AG04450 (cell line): ENCODE data around the gene GNE. TPM values are rescaled to one million over a fixed set of nuclear protein-coding genes. Genes with fewer than 3 reads are reported as not detected.
"Not testable (repeated sequence)": the region's sequence is repeated elsewhere in the genome, so short reads cannot be mapped to it uniquely, and the experiment has no call there.

ENCODE experiments used
- CTCF ChIA-PET: fragments of 300-600, 350-600 bp; formaldehyde crosslinking; extraction: SDS; loops from one replicate; lab custom pipeline; 2022; ENCODE audit warnings: antibody characterized with exemption, inconsistent platforms; lab: Charles Lee
- POLR2A ChIA-PET: fragments of 350-600 bp; formaldehyde crosslinking; extraction: SDS; loops from one replicate; lab custom pipeline; 2021; ENCODE audit warnings: antibody characterized with exemption, inconsistent platforms; lab: Yijun Ruan, JAX
- DNase-seq: peaks from one replicate; pipeline ENCODE4 v3.0.0-alpha.2; 2011; ENCODE audit warnings: low read depth, low spot score
- H3K27ac ChIP-seq: one replicate; pipeline ENCODE4 v1.5.1; 2012; ENCODE audit warnings: low read depth, low read length, control low read depth
- H3K27me3 ChIP-seq: one replicate; pipeline ENCODE4 v1.6.0; 2012; ENCODE audit warnings: low read length; ENCODE audit not compliant: control insufficient read depth, insufficient read depth
- H3K4me3 ChIP-seq: 2 replicates; pipeline ENCODE4 v1.5.1; 2011; ENCODE audit warnings: mild to moderate bottlenecking, low read depth, low read length, control low read depth
- H3K9me3 ChIP-seq: 2 replicates; pipeline ENCODE4 v1.5.1; 2012; ENCODE audit warnings: low read length; ENCODE audit not compliant: control insufficient read depth, insufficient read depth
- polyA minus RNA-seq: library from RNA; depleted of rRNA, polyadenylated mRNA; stranded (reverse); fragments of >200 nt; gene quantifications from 2 replicates; pipeline ENCODE4 v1.2.3, GENCODE V29; 2011; rRNA and poly(A)+ RNA removed
- polyA plus RNA-seq: library from polyadenylated mRNA; depleted of rRNA; stranded (reverse); fragments of >200 nt; gene quantifications from 2 replicates; pipeline ENCODE4 v1.2.3, GENCODE V29; 2011; rRNA removed
- TF ChIP-seq, protein P1 (sequence below): IDR thresholded peaks from 2 replicates; pipeline ENCODE4 v1.5.1; 2011; ENCODE audit warnings: low read depth, low read length, control low read depth, inconsistent platforms

GNE gene, protein sequence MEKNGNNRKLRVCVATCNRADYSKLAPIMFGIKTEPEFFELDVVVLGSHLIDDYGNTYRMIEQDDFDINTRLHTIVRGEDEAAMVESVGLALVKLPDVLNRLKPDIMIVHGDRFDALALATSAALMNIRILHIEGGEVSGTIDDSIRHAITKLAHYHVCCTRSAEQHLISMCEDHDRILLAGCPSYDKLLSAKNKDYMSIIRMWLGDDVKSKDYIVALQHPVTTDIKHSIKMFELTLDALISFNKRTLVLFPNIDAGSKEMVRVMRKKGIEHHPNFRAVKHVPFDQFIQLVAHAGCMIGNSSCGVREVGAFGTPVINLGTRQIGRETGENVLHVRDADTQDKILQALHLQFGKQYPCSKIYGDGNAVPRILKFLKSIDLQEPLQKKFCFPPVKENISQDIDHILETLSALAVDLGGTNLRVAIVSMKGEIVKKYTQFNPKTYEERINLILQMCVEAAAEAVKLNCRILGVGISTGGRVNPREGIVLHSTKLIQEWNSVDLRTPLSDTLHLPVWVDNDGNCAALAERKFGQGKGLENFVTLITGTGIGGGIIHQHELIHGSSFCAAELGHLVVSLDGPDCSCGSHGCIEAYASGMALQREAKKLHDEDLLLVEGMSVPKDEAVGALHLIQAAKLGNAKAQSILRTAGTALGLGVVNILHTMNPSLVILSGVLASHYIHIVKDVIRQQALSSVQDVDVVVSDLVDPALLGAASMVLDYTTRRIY
- polyA plus RNA-seq (16.4 and 17.4 TPM in 2 replicates), polyA minus RNA-seq (27.8 and 29.0 TPM in 2 replicates)

DNA sequence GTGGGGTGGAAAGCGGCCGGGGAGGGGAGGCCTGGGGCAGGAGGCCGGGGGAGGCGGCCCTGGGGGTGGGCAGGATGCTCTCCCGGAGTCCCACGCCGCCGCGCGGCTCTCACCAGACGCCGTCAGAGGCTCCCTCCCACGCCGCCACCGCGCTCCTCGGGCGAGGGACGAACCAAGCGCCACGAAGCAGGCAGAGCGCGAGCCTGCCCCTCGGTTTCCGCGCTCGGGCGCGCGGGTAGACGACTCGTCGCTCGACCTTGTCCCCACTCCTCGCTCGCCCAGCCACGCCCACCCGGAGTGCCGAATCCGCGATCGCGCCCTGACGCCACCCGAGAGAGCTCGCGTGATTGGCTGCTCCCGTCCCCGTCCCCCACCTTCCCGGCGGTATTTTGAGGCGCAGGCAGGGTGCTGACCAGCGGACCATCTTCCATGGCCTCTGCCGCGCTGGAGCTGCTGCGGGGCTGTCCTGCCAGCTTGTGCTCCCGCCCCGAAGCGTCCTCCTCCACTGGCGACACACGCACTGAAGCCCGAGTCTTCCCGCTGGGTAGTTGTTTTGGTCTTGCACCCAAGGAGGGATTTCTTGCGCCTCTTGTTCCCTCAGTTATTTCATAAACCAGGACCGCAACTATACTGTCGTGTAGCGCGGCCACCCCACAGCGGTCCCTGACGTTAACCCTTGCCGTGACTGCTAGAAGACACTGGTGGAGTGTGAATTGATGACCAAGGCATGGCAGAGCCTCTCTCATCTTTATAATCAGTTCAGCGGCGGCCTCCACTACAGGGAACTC, at the start of gene GNE:
Gene GNE (minus strand): TSS at position 241 of the 788 bp plus-strand sequence. CDS start 9,093 bp downstream, outside the sequence.
- POLR2A ChIA-PET: interaction anchor here (0.5 to 1.7 kb wide), 12 partner anchors 9 to 872 kb away, joined by 3 to 14 read pairs (median 4); no protein-coding TSS in a partner anchor
- CTCF ChIA-PET: interaction anchor here (0.7 to 2.1 kb wide), 3 partner anchors 11 to 498 kb away, joined by 4 to 22 read pairs (median 4); no protein-coding TSS in a partner anchor

DNA sequence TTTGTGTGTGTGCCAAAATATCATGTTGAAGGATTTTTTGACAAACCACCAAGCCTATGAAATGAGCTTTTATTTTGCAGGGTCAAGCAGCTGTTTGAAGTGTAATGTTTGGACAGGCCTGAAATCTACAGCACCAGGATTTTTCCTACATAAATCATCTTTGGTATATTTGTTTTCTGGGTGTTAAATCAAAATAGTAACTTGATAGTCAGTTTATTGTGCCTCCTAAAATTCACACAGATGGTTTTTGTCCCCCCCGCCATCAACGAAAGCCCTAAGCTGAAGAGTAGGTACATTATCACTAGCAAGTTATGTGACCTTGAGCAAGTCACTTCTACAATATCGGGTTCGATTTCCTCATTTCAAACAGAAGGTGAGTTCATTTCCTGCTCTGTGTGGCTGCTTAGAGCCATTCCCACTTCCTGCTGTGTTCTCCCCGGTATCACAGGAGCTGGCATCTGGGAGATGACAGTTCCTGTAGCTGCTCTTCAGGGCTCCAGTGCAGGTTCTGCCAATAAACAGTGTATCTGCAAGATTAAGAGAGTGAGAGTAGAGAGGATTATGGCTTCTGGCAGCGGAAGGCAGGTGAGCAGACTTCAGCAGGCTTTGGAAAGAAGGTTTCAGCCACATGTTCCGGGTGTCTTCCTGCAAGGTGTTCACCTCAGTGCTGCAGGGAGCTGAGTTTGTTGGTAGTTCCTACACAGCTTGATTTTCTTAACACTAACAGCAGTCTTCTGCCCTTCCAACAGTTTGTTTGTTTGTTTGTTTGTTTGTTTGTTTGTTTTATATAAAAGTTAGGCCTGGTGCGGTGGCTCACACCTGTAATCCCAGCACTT, 48.4 kb upstream of the GNE start:
- POLR2A ChIA-PET: interaction anchor here (0.6 kb wide), 1 partner anchor 374 kb away, joined by 6 read pairs; no protein-coding TSS in a partner anchor
- TF ChIP-seq, protein P1, sequence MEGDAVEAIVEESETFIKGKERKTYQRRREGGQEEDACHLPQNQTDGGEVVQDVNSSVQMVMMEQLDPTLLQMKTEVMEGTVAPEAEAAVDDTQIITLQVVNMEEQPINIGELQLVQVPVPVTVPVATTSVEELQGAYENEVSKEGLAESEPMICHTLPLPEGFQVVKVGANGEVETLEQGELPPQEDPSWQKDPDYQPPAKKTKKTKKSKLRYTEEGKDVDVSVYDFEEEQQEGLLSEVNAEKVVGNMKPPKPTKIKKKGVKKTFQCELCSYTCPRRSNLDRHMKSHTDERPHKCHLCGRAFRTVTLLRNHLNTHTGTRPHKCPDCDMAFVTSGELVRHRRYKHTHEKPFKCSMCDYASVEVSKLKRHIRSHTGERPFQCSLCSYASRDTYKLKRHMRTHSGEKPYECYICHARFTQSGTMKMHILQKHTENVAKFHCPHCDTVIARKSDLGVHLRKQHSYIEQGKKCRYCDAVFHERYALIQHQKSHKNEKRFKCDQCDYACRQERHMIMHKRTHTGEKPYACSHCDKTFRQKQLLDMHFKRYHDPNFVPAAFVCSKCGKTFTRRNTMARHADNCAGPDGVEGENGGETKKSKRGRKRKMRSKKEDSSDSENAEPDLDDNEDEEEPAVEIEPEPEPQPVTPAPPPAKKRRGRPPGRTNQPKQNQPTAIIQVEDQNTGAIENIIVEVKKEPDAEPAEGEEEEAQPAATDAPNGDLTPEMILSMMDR: no peak
- Histone ChIP-seq H3K27me3 (no peaks in the 10 kb centered on the region), H3K9me3 (no peaks in the 10 kb centered on the region), H3K4me3 (no peak overlapping the region), H3K27ac (no peak overlapping the region)
- CTCF ChIA-PET: interaction anchor here (1.2 kb wide), 1 partner anchor 10 kb away, joined by 4 read pairs; no protein-coding TSS in a partner anchor
- DNase-seq: no peak

More for the DNA sequence above, at the start of gene GNE:
- Histone ChIP-seq H3K9me3 (no peaks in the 10 kb centered on the region), H3K27me3 (no peaks in the 10 kb centered on the region), H3K27ac (peak within 1 kb of the TSS; percentile 88), H3K4me3 (peak within 1 kb of the TSS; percentile 82)
- DNase-seq: peak; percentile 85
- TF ChIP-seq, protein P1: no peak

DNA sequence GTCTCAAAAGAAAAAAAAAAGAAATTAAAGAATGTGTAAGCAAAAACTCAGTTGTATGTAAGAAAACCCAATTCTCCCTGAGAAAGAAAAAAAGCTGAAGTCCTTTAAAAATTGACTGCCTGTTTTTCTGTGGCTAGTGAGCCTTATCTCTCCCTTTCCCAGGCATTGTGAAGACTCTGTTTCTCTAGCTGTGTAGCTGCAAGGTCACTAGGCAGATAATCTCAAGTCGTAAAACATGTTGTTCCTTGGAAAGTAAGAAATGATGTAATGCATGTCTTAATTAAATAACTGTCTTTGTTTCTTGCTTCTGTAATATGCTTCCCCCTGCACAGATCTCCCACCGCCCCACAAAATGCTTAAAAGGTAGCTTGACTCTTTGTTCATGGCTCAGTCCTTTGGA, 46.1 kb upstream of the GNE start:
- H3K9me3 ChIP-seq, POLR2A ChIA-PET, CTCF ChIA-PET, H3K27ac ChIP-seq, DNase-seq, H3K27me3 ChIP-seq, H3K4me3 ChIP-seq: not testable (repeated sequence)

DNA sequence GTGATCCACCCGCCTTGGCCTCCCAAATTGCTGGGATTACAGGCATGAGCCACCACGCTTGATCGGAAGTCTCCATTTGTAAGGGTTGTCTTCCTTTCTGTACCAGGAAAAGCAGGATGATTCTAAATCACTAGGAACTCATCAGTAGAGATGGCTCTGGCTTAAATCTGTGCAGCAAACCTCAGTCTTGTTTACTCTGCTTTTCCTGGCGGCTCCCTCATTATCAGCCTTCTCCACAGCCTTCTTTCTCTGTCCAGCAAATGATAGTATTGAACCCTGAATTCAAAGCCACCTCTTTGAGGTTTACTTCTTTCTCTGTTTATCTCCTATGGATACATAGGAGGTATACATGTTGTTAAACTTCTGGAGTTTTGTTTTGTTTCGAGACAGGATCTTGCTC, 43.0 kb upstream of the GNE start:
- TF ChIP-seq, protein P1: no peak
- Histone ChIP-seq H3K9me3 (no peaks in the 10 kb centered on the region), H3K4me3 (no peak overlapping the region), H3K27me3 (no peaks in the 10 kb centered on the region), H3K27ac (no peak overlapping the region)
- CTCF ChIA-PET: no interaction called here
- DNase-seq: no peak
- POLR2A ChIA-PET: no interaction called here
